ENCODE measurements around the gene FHOD1. TPM values are rescaled to one million over a fixed set of nuclear protein-coding genes. Genes with fewer than 3 reads are reported as not detected.
A peak's percentile ranks its signal among the peaks of the same experiment; 100 is the strongest.

FHOD1 gene
- total RNA-seq, 4 donors from 2014 or later, result 13.3 to 64.4 (median 38.8) TPM

GRCh38 chr16:67229906-67230808, 17.1 kb downstream of the FHOD1 start:
- TF ChIP-seq POLR2A (IDR thresholded peaks at IDR 0.05) (no peak), CTCF (IDR thresholded peaks at IDR 0.05) (no peak)
- Histone ChIP-seq H3K4me1 (peaks cover 0 to 18% (median 7%) of the 10 kb centered on the region in 4 donors), H3K27me3 (no peaks in the 10 kb centered on the region), H3K9me3 (no peaks in the 10 kb centered on the region), H3K27ac (no peak overlapping the region), H3K4me3 (no peak overlapping the region), H3K36me3 (peaks cover 0 to 63% (median 0%) of the 10 kb centered on the region in 3 donors)
- DNase-seq, result peak in 1 of 3 donors; percentile 47

GRCh38 chr16:67228905-67229304, 18.4 kb downstream of the FHOD1 start:
- Histone ChIP-seq H3K9me3 (no peaks in the 10 kb centered on the region), H3K27ac (no peak overlapping the region), H3K36me3 (peaks cover 0 to 50% (median 0%) of the 10 kb centered on the region in 3 donors), H3K4me3 (no peak overlapping the region), H3K27me3 (no peaks in the 10 kb centered on the region), H3K4me1 (peaks cover 0 to 19% (median 7%) of the 10 kb centered on the region in 4 donors)
- peak in 1 of 3 donors; percentile 39 for DNase-seq
- no peak for TF ChIP-seq POLR2A (IDR thresholded peaks at IDR 0.05)
- no peak for TF ChIP-seq CTCF (IDR thresholded peaks at IDR 0.05)

GRCh38 chr16:67228034-67228785, 19.1 kb downstream of the FHOD1 start:
- no peak for DNase-seq
- TF ChIP-seq CTCF (IDR thresholded peaks at IDR 0.05) (no peak), POLR2A (IDR thresholded peaks at IDR 0.05) (no peak)
- Histone ChIP-seq H3K27me3 (no peaks in the 10 kb centered on the region), H3K9me3 (no peaks in the 10 kb centered on the region), H3K27ac (no peak overlapping the region), H3K4me1 (peaks cover 0 to 23% (median 7%) of the 10 kb centered on the region in 4 donors), H3K36me3 (peaks cover 0 to 43% (median 0%) of the 10 kb centered on the region in 3 donors), H3K4me3 (peak overlapping the region in 2 of 4 donors; percentile 65 to 91)

GRCh38 chr16:67227567-67227921, 19.7 kb downstream of the FHOD1 start:
- Histone ChIP-seq H3K36me3 (peaks cover 0 to 41% (median 0%) of the 10 kb centered on the region in 3 donors), H3K27me3 (no peaks in the 10 kb centered on the region), H3K27ac (peak overlapping the region; percentile 75 to 85 (median 83)), H3K4me1 (peaks cover 0 to 23% (median 7%) of the 10 kb centered on the region in 4 donors), H3K9me3 (no peaks in the 10 kb centered on the region), H3K4me3 (peak overlapping the region; percentile 65 to 96 (median 90))
- DNase-seq, result no peak
- TF ChIP-seq CTCF (IDR thresholded peaks at IDR 0.05), result no peak
- TF ChIP-seq POLR2A (IDR thresholded peaks at IDR 0.05), result no peak

- Histone ChIP-seq H3K27ac (peak within 1 kb of the TSS; percentile 75 to 85 (median 83)), H3K9me3 (no peaks in the 10 kb centered on the region), H3K4me1 (peaks cover 0 to 23% (median 7%) of the 10 kb centered on the region in 4 donors), H3K4me3 (peak within 1 kb of the TSS; percentile 65 to 96 (median 90)), H3K36me3 (peaks cover 0 to 40% (median 0%) of the 10 kb centered on the region in 3 donors), H3K27me3 (no peaks in the 10 kb centered on the region)
- peak; percentile 66 to 67 for TF ChIP-seq POLR2A (IDR thresholded peaks at IDR 0.05)
- peak in 4 of 6 experiments; percentile 7 to 41 (median 24) for TF ChIP-seq CTCF (IDR thresholded peaks at IDR 0.05)
- peak; percentile 98 to 99 (median 98) for DNase-seq
These were observed 20.3 kb downstream of the FHOD1 start, which contains the start of gene TMEM208 for GRCh38 chr16:67226804-67227566. Gene TMEM208, plus strand, starts transcription at chr16:67227130. Its CDS starts 89 bp downstream, at chr16:67227219.

Data from Peyer's patch (tissue), 4 donors.